ENCODE results near the gene ADGRB3. TPM values are rescaled to one million over a fixed set of nuclear protein-coding genes. Genes with fewer than 3 reads are reported as not detected.

The ADGRB3 gene
- total RNA-seq, 1 donor from 2014 or later = 1.5 TPM

GRCh38 chr6:68632734-68633133 lies 2.3 kb upstream of the ADGRB3 start:
- Histone ChIP-seq H4K20me1 (ENCODE audit: low read depth) (no peaks in the 10 kb centered on the region), H3K36me3 (no peaks in the 10 kb centered on the region), H3K9ac (no peak overlapping the region), H2AFZ (replicated peaks) (no peak overlapping the region), H3K27me3 (peaks cover 59% of the 10 kb centered on the region), H3K4me2 (no peak overlapping the region), H3K27ac (no peak overlapping the region), H3K4me1 (peaks cover 13% of the 10 kb centered on the region), H3K79me2 (ENCODE audit: low read depth) (no peaks in the 10 kb centered on the region), H3K9me3 (ENCODE audit: low read depth) (no peaks in the 10 kb centered on the region), H3K4me3 (no peak overlapping the region), H3F3A (ENCODE audit: low read depth) (peaks cover 16% of the 10 kb centered on the region)
- Mint-ChIP-seq H3K4me3 (peak overlapping the region; percentile 98), H3K36me3 (no peaks in the 10 kb centered on the region), H3K27ac (no peak overlapping the region), H3K27me3 (ENCODE audit: insufficient read depth, low read depth) (peaks cover 11% of the 10 kb centered on the region), H3K9me3 (no peaks in the 10 kb centered on the region), H3K4me1 (peaks cover 26% of the 10 kb centered on the region)
- no peak for DNase-seq (ENCODE audit: low spot score)
- TF ChIP-seq EZH2phosphoT487 (IDR thresholded peaks at IDR 0.05) = no peak
- TF ChIP-seq, protein P1, sequence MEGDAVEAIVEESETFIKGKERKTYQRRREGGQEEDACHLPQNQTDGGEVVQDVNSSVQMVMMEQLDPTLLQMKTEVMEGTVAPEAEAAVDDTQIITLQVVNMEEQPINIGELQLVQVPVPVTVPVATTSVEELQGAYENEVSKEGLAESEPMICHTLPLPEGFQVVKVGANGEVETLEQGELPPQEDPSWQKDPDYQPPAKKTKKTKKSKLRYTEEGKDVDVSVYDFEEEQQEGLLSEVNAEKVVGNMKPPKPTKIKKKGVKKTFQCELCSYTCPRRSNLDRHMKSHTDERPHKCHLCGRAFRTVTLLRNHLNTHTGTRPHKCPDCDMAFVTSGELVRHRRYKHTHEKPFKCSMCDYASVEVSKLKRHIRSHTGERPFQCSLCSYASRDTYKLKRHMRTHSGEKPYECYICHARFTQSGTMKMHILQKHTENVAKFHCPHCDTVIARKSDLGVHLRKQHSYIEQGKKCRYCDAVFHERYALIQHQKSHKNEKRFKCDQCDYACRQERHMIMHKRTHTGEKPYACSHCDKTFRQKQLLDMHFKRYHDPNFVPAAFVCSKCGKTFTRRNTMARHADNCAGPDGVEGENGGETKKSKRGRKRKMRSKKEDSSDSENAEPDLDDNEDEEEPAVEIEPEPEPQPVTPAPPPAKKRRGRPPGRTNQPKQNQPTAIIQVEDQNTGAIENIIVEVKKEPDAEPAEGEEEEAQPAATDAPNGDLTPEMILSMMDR (IDR thresholded peaks at IDR 0.05) = no peak
- TF ChIP-seq EZH2 (IDR thresholded peaks at IDR 0.05) = no peak

DNA sequence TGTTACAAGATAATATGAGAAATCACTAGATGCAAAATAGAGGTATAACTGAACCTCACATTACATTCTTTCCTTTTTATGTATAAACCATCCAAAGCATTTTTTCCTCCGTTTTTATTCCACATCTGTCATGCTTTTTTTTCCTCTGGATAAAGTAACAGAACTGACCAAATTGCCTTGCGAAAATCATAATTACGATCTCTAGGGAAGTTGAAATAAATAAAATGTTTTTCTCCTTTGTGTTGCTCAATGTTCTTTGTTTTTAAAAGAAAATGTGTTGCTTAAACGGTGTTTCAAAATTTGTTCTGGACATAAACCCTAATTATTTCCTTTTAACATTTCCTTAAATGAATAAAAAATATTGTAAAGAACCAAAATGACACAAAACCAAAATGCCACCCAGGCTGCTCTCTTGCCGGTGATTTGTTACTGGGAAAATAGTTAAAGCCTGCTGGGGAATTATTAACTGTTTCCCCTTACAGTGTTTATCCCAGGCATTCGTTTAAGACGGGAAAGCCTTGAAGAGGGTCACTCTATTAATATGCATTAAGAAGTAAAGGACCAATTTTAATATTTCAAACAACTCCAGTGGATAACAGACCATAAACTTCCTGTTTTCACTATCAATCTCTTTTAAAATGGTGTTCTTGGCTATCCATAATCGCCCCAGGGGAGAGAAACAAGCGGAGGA lies 1.7 kb upstream of the ADGRB3 start:
- no peak overlapping the region for H3K27ac ChIP-seq
- no peak overlapping the region for H3K4me2 ChIP-seq
- H3K4me1 ChIP-seq = peaks cover 13% of the 10 kb centered on the region
- Mint-ChIP-seq H3K9me3 (no peaks in the 10 kb centered on the region), H3K27ac (no peak overlapping the region), H3K36me3 (no peaks in the 10 kb centered on the region), H3K4me1 (peaks cover 30% of the 10 kb centered on the region), H3K4me3 (peak overlapping the region; percentile 98), H3K27me3 (ENCODE audit: insufficient read depth, low read depth) (peaks cover 11% of the 10 kb centered on the region)
- H3F3A ChIP-seq (ENCODE audit: low read depth) = peaks cover 16% of the 10 kb centered on the region
- H3K9ac ChIP-seq = no peak overlapping the region
- H2AFZ ChIP-seq (replicated peaks) = no peak overlapping the region
- peaks cover 64% of the 10 kb centered on the region for H3K27me3 ChIP-seq
- H3K4me3 ChIP-seq = peak overlapping the region; percentile 80
- H3K36me3 ChIP-seq = no peaks in the 10 kb centered on the region
- TF ChIP-seq, protein P1 (IDR thresholded peaks at IDR 0.05) = no peak
- TF ChIP-seq EZH2phosphoT487 (IDR thresholded peaks at IDR 0.05) (peak; percentile 25), EZH2 (IDR thresholded peaks at IDR 0.05) (no peak)
- no peaks in the 10 kb centered on the region for H3K9me3 ChIP-seq (ENCODE audit: low read depth)
- no peak for DNase-seq (ENCODE audit: low spot score)
- H4K20me1 ChIP-seq (ENCODE audit: low read depth) = no peaks in the 10 kb centered on the region
- no peaks in the 10 kb centered on the region for H3K79me2 ChIP-seq (ENCODE audit: low read depth)

GRCh38 chr6:68633972-68634725 lies 933 bp upstream of the ADGRB3 start:
- Histone ChIP-seq H3F3A (ENCODE audit: low read depth) (peaks cover 16% of the 10 kb centered on the region), H3K79me2 (ENCODE audit: low read depth) (no peaks in the 10 kb centered on the region), H3K4me2 (peak overlapping the region; percentile 97), H3K9me3 (ENCODE audit: low read depth) (no peaks in the 10 kb centered on the region), H3K9ac (no peak overlapping the region), H3K36me3 (no peaks in the 10 kb centered on the region), H2AFZ (replicated peaks) (peak overlapping the region; percentile 95), H3K4me3 (peak overlapping the region; percentile 80), H3K27me3 (peaks cover 72% of the 10 kb centered on the region), H3K27ac (no peak overlapping the region), H4K20me1 (ENCODE audit: low read depth) (no peaks in the 10 kb centered on the region), H3K4me1 (peaks cover 13% of the 10 kb centered on the region)
- Mint-ChIP-seq H3K4me3 (peak overlapping the region; percentile 98), H3K9me3 (no peaks in the 10 kb centered on the region), H3K4me1 (peaks cover 30% of the 10 kb centered on the region), H3K36me3 (no peaks in the 10 kb centered on the region), H3K27ac (peak overlapping the region; percentile 64), H3K27me3 (ENCODE audit: insufficient read depth, low read depth) (peaks cover 11% of the 10 kb centered on the region)
- TF ChIP-seq, protein P1 (IDR thresholded peaks at IDR 0.05) = no peak
- TF ChIP-seq EZH2phosphoT487 (IDR thresholded peaks at IDR 0.05) = peak; percentile 26
- no peak for DNase-seq (ENCODE audit: low spot score)

All from neural progenitor cell (in vitro differentiated cells).